ENCODE data around the gene LDB3.

DNA sequence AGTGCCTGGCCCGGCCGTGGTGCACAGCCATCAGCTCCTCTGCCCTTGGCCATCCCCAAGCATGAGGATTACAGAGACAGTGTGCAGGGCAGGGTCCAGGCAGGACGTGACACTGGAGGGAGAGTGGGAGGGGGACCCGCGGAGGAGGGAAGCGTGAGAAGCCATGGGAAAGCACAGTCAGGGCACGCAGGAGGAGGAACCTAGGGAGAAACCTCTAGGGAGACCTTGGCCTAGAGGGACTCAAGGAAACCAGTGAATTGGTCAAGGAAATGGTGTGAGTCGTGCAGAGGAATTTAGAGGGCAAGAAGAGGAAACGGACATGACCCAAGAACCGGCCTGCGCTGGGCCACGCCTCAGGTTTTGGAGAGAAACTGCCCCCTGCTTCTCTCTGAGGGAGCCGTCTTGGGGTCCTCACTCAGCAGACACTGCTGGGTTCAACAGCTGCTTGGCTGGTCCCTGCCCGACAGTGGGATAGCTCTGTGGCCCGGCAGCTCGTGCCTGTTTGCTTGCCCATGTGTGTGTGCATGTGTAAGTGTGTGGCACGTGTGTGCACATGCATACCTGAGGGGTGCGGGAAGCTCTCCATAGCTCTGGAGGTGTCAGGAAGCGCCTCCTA lies 10.8 kb upstream of the LDB3 start:
- TF ChIP-seq CEBPB (IDR thresholded peaks at IDR 0.05; ENCODE audit: low read depth, low read length) (no peak), POLR2A (IDR thresholded peaks at IDR 0.05; ENCODE audit: low read depth, low read length) (no peak), MXI1 (IDR thresholded peaks at IDR 0.05; ENCODE audit: borderline replicate concordance, low read depth, low read length) (no peak), RFX5 (IDR thresholded peaks at IDR 0.05; ENCODE audit: low read depth, low read length) (no peak)
- TF ChIP-seq, protein P1, sequence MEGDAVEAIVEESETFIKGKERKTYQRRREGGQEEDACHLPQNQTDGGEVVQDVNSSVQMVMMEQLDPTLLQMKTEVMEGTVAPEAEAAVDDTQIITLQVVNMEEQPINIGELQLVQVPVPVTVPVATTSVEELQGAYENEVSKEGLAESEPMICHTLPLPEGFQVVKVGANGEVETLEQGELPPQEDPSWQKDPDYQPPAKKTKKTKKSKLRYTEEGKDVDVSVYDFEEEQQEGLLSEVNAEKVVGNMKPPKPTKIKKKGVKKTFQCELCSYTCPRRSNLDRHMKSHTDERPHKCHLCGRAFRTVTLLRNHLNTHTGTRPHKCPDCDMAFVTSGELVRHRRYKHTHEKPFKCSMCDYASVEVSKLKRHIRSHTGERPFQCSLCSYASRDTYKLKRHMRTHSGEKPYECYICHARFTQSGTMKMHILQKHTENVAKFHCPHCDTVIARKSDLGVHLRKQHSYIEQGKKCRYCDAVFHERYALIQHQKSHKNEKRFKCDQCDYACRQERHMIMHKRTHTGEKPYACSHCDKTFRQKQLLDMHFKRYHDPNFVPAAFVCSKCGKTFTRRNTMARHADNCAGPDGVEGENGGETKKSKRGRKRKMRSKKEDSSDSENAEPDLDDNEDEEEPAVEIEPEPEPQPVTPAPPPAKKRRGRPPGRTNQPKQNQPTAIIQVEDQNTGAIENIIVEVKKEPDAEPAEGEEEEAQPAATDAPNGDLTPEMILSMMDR (conservative IDR thresholded peaks at IDR 0.05; ENCODE audit: low read depth, low read length) = no peak

Measured in IMR-90 (cell line).